ENCODE data around the gene APBB2.

DNA sequence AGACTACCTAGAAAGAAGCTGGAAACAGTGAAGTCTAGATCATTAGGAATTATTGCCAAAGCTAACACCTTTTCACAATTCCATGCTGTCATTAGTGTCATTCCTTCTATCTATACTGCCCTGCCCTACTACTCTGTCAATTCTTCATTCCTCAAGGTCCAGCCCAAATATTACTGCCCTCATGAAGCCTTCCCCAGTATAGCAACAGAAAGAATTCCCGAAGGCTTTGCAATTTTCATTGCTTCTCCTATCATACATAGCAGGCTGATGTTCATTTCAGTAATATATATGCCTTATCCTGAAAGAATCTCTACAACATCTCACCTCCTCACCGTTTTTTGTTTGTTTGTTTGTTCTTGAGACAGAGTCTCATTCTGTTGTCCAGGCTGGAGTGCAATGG lies 63.9 kb downstream of the APBB2 start:
- TF ChIP-seq GATA2 (IDR thresholded peaks at IDR 0.05; ENCODE audit: low read depth, low read length) (no peak), GATA3 (IDR thresholded peaks at IDR 0.05; ENCODE audit: low read depth, low read length) (no peak)
